GM12865 (cell line): Measurements from ENCODE around the gene SPDYE16.
"Not testable (repeated sequence)": the region's sequence is repeated elsewhere in the genome, so short reads cannot be mapped to it uniquely, and the experiment has no call there.

Source experiments
- DNase-seq: peaks from one replicate; pipeline ENCODE4 v3.0.0; 2010; ENCODE audit warnings: low read depth
- H3K4me3 ChIP-seq: 2 replicates; pipeline ENCODE4 v1.5.1; 2011; ENCODE audit warnings: mild to moderate bottlenecking, low read depth, low read length, control low read depth
- CTCF ChIP-seq: IDR thresholded peaks from 2 replicates; pipeline ENCODE4 v1.5.1; 2011; ENCODE audit warnings: low read length, control low read depth, low read depth, inconsistent platforms; ENCODE audit not compliant: insufficient read depth; ENCODE audit errors: missing control alignments

Gene SPDYE16

GRCh38 chr7:76506081-76506440, 37.0 kb downstream of the SPDYE16 start:
- no peak for TF ChIP-seq CTCF
- DNase-seq, result no peak
- H3K4me3 ChIP-seq, result no peak overlapping the region

GRCh38 chr7:76505168-76506080, 37.7 kb downstream of the SPDYE16 start:
- DNase-seq, result no peak
- TF ChIP-seq CTCF, result no peak
- H3K4me3 ChIP-seq, result no peak overlapping the region

GRCh38 chr7:76504351-76505167, 38.5 kb downstream of the SPDYE16 start:
- DNase-seq, H3K4me3 ChIP-seq: not testable (repeated sequence)

- DNase-seq, H3K4me3 ChIP-seq: not testable (repeated sequence)
These were observed 39.9 kb downstream of the SPDYE16 start for GRCh38 chr7:76503244-76503643.

GRCh38 chr7:76502836-76503235, 40.3 kb downstream of the SPDYE16 start:
- H3K4me3 ChIP-seq, DNase-seq: not testable (repeated sequence)

GRCh38 chr7:76502224-76502623, 40.9 kb downstream of the SPDYE16 start:
- H3K4me3 ChIP-seq, DNase-seq: not testable (repeated sequence)

- not testable (repeated sequence) for H3K4me3 ChIP-seq, DNase-seq
These were observed 43.2 kb downstream of the SPDYE16 start for GRCh38 chr7:76499924-76500241.

GRCh38 chr7:76499201-76499923, 43.7 kb downstream of the SPDYE16 start:
- not testable (repeated sequence) for H3K4me3 ChIP-seq

GRCh38 chr7:76498583-76499200, 44.4 kb downstream of the SPDYE16 start:
- not testable (repeated sequence) for DNase-seq, H3K4me3 ChIP-seq

More at GRCh38 chr7:76499201-76499923, 43.7 kb downstream of the SPDYE16 start:
- DNase-seq, result not testable (repeated sequence)

GRCh38 chr7:76497918-76498582, 45.0 kb downstream of the SPDYE16 start:
- DNase-seq, result not testable (repeated sequence)

GRCh38 chr7:76495717-76496116, 47.4 kb downstream of the SPDYE16 start:
- DNase-seq, H3K4me3 ChIP-seq: not testable (repeated sequence)

More at GRCh38 chr7:76497918-76498582, 45.0 kb downstream of the SPDYE16 start:
- H3K4me3 ChIP-seq, result not testable (repeated sequence)

- H3K4me3 ChIP-seq, DNase-seq: not testable (repeated sequence)
These were observed 51.0 kb downstream of the SPDYE16 start for GRCh38 chr7:76492139-76492538.

- H3K4me3 ChIP-seq, DNase-seq: not testable (repeated sequence)
These were observed 55.1 kb downstream of the SPDYE16 start for GRCh38 chr7:76487969-76488368.

GRCh38 chr7:76486618-76487017, 56.5 kb downstream of the SPDYE16 start:
- H3K4me3 ChIP-seq, DNase-seq: not testable (repeated sequence)

GRCh38 chr7:76485822-76486610, 57.1 kb downstream of the SPDYE16 start:
- not testable (repeated sequence) for H3K4me3 ChIP-seq

More at GRCh38 chr7:76485822-76486610, 57.1 kb downstream of the SPDYE16 start:
- not testable (repeated sequence) for DNase-seq
